HG02885 (cell line): ENCODE results near the gene PRDX2.
A peak's percentile ranks its signal among the peaks of the same experiment; 100 is the strongest.

Experiments used
- ATAC-seq: cut with Tn5 transposase; IDR thresholded peaks from one replicate; pipeline ENCODE4 v1.9.1; 2021; ENCODE audit warnings: mild to moderate bottlenecking; ENCODE audit not compliant: unreplicated experiment, poor library complexity

PRDX2 gene

DNA sequence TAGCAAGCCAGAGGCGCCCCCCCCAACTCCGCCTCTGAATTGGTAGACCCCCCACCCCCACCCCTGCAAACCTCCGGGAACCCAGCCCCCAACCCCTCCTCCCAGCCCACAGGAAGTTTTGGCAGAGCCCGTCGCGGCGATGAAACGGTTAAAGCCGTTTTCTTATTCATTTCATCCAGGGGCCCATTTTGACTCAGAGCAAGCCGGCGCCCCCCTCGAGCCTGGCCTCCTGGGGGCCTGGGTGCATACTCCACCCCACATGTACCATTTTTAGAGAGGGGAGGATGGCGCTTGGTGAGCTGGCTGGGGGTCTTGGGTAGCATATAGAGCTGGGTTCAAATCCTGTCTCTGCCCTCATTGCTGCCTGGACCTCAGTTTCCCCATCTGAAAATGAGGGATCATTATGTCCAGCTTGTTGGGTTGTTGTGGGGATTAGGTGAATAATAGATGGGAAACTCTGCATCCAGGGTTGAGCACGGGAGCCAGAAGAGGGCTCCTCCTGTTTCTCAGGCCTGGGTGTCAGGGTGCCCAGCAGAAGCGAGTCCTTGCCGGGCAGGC lies 18.2 kb downstream of the PRDX2 start:
- ATAC-seq: no peak

DNA sequence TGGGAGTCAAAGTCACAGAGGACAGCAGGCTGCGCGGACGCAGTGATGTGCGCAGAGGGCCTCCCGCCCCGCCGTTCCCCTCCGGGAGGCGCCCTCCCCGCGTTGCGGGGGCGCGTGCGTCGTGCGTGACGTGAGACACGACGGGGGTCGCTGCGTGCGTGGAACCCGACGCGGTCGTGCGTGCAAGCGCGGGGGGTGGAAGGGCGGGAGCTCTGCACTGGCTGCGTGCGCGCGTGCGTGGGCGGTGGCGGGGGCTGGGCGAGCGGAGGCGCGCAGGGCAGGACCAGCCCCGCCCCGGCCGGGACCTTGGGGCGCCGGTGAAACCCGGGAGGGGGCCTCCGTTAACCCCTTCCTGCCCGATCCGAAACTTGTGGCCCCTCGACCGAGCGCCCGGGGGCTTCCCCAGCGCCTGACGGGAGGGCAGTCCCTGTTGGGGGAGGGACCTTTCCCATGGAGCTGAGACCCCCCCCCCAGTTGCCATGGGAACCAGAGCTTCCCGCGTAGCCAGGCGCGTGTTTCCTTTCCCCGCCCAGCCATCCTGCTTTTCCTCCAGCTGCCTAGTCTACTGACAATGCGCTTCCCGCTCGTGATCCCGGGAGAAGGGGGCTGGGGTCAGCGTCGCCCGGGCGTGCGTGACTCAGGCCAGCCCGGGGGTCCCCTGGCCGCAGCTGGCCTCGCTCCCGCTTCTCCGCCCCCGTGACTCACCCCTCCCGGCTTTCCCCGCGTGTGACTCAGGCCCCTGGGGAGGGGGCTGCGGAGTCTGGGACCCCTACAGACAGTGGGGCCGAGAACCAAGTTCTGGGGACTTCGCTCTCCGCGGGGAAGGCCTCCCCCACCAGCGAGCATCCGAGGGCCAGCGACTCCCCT lies 18.9 kb downstream of the PRDX2 start:
- peak; percentile 51 for ATAC-seq

DNA sequence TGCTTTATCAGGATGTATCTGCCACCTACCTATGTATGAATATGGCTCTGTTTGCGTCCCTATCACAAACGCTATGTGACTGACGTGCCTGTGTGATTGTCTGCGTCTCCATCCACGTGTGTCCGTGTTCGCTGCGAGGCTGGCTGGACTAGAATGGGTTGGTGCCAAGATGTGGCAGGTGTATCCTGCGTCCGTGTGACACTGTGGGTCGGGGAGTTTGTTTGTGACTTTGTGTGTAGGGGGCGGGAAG lies 19.5 kb downstream of the PRDX2 start:
- ATAC-seq: no peak

DNA sequence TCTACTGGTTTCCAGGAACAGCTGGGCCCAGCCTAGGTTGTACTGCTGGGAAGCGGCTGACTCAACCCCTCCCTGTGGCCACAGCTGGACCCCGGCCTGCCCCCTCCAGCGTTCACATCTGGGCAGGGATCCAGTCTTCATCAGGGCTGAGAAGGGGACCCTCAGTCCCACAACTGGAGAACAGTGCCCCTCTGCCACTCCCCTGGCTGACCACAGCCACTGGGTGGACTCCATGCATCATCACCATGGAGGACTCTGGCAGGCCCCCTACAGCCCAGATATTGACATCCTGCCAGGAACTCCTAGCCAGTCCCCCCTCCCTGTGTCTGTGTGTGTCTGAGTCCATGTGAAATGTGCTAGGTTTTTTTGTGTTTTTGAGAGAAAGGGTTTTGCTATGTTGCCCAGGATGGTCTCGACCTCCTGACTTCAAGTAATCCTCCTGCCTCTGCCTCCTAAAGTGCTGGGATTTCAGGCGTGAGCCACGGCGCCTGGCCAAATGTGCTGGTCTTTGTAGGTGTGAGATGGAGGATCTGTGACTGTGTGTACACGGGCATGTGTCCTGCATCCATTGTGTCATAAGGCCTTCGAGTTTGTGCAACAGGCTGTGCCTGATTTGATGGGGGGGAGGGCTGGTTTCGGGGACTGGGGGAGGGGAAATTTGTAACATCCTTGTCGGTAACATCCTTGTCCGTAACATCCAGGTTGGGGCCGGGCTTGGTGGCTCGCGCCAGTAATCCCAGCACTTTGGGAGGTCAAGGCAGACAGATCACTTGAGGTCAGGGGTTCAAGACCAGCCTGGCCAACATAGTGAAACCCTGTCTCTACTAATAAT lies 22.2 kb downstream of the PRDX2 start:
- no peak for ATAC-seq

DNA sequence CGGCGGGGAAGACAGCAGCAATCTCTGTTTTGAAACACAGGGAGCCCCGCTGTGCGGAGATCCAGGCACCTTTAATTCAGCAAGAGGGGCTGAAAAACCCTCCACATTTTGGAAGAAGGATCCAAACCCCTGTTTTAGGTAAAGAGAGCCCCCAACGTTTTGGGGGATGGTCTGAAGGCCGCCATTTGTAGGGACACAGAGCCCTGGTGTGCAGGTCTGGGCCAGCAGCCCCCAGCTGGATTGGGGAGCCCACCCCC lies 22.8 kb downstream of the PRDX2 start:
- ATAC-seq: no peak

DNA sequence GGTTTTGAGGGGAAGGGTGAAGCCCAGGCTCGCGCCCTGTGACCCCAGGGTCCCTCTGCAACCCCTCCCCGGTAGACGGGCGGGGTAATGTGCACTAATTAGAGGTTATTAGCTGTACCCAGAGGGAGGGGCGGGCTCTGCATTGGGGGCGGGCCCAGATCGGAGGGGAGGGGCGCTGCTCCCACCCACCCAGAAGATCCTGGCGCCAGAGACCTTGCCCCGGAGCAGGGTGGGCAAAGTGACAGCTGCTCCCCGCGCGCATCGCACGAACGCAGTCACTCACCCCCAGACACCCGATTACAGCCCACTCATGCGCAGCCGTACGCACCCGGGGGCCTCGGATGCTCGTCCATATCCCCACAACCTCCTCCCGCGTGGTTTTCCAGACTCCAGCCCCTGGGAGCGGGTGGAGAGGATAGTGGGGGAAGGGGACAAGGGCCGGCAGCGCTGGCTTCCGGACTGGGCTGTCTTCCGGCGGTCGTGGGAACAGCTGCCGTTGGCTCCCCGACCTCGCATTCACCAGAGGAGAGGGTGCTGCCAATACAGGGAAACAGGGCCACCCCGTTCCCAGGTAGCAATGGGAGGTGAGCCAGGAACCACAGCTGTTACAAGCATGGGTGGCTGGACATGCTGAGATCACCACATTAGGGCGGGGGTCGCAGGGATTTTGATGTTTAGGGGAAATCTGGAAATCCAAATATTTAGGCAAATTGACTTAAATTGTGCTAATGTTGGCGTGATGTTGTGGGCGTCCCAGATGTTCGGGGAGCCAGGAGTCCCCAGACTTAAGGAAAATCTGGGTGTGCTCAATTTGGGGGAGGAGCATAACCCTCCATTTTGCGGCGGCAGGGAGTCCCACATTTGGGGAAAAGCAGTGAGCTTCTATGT lies 23.3 kb downstream of the PRDX2 start:
- ATAC-seq: no peak

DNA sequence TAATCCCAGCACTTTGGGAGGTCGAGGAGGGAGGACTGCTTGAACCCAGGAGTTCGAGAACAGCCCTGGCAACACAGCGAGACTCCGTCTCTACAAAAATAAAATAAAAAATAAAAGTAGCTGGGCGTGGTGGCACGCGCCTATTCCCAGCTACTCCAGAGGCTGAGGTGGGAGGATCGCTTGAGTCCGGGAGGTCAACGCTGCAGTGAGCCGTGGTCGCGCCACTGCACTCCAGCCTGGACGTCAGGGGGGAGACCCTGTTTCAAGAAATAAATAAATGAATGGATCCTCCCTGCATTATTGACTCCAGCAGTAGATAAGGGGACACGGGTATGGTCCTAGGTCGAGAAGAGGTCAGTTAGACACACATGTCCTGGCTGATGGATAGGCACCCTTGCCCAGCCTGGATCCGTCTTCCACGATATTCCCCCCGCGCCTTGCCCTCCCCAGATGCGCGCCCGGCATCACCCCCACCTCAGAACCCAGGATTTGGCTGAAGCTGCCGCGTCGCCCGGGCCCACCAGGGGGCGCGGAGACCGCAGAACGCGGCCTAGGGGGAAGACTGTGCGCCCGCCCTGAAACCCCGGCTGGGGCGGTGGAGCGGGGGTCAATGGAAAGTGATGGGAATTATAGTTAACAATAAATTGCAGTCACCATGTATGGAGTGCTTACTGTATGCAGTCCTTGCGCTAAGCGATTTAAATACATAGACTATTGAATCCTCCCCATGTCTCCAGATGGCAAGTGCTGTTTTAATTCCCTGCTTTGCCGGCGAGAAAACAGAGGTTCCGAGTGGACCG lies 24.2 kb downstream of the PRDX2 start:
- ATAC-seq: peak; percentile 37

DNA sequence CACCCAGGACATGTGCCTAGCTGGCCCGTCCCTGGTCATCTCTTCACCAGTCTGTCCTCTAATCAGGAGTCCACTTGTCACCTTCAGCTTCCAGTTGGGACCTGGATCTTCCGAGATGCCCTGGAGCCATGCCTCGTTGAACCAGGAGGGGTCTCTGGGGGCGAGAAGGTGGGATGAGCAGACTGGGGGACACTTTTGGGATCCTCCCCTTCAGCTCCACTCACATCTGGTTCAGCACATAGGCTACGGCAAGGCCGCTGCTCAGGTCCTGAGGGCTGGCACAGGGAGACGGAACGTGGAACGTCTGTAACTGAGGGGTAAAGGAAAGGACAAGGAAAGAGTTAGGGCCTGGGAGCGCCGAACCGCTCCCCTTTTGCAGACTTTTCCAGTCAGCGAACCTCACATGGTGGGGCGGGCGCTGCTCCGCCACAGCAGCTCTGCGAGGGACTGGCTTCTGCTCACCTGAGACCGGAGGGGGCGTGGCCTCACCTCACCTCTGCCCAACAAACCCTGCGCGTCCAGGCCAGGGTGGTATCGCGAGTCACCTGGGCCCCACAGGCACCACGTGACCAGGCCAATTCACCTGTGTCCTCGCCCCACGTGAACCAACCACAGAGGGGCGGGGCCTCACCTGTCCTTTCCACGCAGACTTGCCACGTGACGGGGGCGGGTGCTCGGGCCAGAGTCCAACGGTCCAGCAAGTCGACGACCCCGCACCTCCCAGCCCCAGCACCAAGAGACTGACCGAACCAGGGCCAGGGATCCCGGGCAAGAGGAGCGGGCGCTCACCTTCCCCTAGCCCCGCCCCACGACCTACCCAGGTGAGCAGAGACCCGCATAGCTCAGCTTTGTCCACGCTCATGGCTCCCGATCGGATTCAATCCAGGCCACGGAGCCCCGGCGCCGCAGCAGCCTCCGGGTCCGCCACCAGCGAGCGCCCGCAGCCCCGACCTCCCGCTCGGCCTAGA lies 26.7 kb downstream of the PRDX2 start, which contains the start of gene HOOK2:
Gene HOOK2 (minus strand): TSS at position 965 of the 968 bp plus-strand sequence. CDS start 103 bp downstream, at position 862.
- ATAC-seq: peak; percentile 8

DNA sequence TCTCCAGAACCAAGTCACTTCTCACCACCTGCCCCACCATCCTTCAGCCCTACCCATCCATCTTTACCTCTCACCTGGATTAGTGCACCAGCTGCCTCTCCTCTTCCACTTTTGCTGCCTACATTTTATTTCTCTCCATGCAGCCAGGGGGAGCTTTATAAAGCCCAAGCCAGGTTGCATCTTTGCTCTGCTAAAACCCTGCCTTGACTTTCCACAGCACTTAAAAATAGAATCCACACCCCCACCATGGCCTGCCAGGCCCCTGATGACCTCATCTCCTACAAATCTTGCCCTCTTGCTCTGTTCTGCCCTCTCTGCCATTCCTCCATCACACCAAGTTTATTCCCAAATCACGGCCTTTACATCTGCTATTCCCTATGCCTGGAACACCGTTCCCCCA lies 28.0 kb downstream of the PRDX2 start:
- ATAC-seq: no peak

DNA sequence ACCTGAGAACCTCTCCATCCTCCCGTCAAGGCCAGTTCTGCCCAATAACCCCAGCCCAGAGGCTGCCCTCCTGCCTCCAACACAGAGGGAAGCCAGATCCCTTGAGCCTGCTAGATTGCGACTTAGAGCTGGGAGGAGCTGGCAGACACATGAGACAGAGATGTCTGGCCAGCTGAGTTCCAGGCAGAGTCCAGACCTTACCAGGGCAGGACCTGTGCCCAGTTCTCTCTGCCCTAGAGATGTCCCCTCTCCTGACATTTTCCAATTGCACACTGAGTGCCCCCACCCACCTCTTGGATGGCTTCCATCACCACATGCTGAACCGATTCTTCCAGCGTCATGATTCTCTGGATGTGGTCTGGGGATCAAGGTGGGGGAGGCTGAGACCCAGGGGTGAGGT lies 29.3 kb downstream of the PRDX2 start:
- no peak for ATAC-seq

DNA sequence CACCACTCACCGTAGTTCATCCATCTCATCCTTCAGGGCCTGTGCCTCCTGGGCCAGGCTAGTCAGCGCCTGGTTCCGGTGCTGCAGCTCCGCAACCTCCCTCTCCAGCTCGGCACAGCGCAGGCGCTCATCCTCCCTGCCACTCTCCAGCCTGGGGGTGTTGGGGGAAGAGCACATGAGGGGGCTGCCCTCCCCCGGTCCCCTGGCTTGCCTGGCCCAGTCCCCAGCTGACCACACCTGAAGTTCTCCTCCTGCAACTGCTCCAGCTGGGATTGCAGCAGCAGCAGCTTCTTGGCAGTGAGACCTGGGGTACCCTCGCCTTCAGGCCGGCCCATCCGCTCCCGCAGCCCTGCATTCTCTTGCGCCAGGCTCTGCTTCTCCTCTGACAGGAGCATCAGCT lies 30.7 kb downstream of the PRDX2 start:
- no peak for ATAC-seq

DNA sequence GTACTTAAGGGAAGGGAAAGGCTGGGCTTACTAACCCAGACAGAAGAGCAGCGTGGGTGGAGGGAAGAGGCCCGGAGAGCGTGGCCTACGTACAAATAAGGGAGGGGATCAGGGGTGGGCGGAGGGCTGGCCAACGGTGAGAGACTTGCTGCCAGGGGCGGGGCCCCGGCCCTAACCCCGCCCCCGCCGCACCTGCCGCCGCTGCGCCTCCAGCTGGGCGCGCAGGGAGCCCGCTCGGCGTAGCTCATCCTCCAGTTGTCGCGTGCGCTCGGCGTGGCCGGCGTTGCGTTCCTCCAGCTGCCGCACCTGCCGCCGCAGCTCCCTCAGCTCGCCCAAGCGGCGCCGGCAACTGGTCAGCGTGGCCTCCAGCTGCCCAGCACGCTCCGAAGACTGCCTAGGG lies 31.9 kb downstream of the PRDX2 start:
- ATAC-seq: no peak

GRCh38 chr19:12767666-12768065 lies 33.9 kb downstream of the PRDX2 start:
- no peak for ATAC-seq

- ATAC-seq: no peak
These were observed 34.5 kb downstream of the PRDX2 start for GRCh38 chr19:12767150-12767549.

- ATAC-seq: peak; percentile 58
These were observed 35.5 kb downstream of the PRDX2 start for GRCh38 chr19:12766051-12766521.

GRCh38 chr19:12764698-12765097 lies 36.9 kb downstream of the PRDX2 start:
- no peak for ATAC-seq

GRCh38 chr19:12763100-12763499 lies 38.5 kb downstream of the PRDX2 start:
- ATAC-seq: no peak

DNA sequence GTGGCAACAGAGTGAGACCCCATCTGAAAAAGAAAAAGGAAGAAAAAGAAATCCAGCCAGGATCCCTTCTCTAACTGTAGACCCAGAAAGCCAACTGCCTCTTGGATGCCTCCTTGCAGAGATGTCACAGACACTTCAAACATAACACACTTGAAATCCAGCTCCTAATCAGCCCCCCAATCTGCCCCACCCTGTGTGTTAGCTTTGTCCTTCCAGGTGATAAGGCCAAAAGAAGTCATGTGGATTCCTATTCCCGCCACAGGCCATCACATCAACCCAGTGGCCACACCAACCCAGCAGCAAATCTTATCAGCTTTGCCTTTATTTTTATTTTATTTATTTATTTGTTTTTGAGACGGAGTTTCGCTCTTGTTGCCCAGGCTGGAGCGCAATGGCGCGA lies 41.9 kb downstream of the PRDX2 start:
- no peak for ATAC-seq
